Endodermal cell (in vitro differentiated cells): ENCODE results near the gene HMGN5. TPM values are rescaled to one million over a fixed set of nuclear protein-coding genes. Genes with fewer than 3 reads are reported as not detected.

Experiments used
- DNase-seq: peaks from one replicate; pipeline ENCODE4 v3.0.0-alpha.2; 2017
- H3K27ac ChIP-seq: 2 replicates; pipeline ENCODE4 v1.5.1; 2013; ENCODE audit warnings: mild to moderate bottlenecking, low read depth, low read length, moderate library complexity
- H3K27me3 ChIP-seq: 2 replicates; pipeline ENCODE4 v1.6.1; 2013; ENCODE audit warnings: mild to moderate bottlenecking, low read length, moderate library complexity; ENCODE audit not compliant: insufficient read depth, control insufficient read depth, poor library complexity, severe bottlenecking
- H3K36me3 ChIP-seq: 2 replicates; pipeline ENCODE4 v1.7.0; 2013; ENCODE audit warnings: mild to moderate bottlenecking, low read length, moderate library complexity; ENCODE audit not compliant: control insufficient read depth, insufficient read depth
- H3K4me1 ChIP-seq: one replicate; pipeline ENCODE4 v1.7.0; 2013; ENCODE audit warnings: low read length; ENCODE audit not compliant: control insufficient read depth, insufficient read depth
- H3K4me3 ChIP-seq: 2 replicates; pipeline ENCODE4 v1.5.1; 2013; ENCODE audit warnings: mild to moderate bottlenecking, low read length, moderate library complexity
- H3K9ac ChIP-seq: 2 replicates; pipeline ENCODE4 v1.6.1; 2013; ENCODE audit warnings: mild to moderate bottlenecking, low read length, moderate library complexity; ENCODE audit not compliant: poor library complexity, severe bottlenecking; ENCODE audit errors: extremely low read depth
- H3K9me3 ChIP-seq: 2 replicates; pipeline ENCODE4 v1.6.1; 2013; ENCODE audit warnings: mild to moderate bottlenecking, low read length, moderate library complexity; ENCODE audit not compliant: control insufficient read depth
- H3K27ac Mint-ChIP-seq: 2 replicates; pipeline ENCODE4 v1.8.0; 2020; ENCODE audit warnings: mixed read lengths
- H3K27me3 Mint-ChIP-seq: 2 replicates; pipeline ENCODE4 v1.8.0; 2021; ENCODE audit warnings: mild to moderate bottlenecking, mixed read lengths; ENCODE audit not compliant: insufficient read depth
- H3K36me3 Mint-ChIP-seq: 2 replicates; pipeline ENCODE4 v1.8.0; 2020; ENCODE audit warnings: low read depth, mixed read lengths
- H3K4me1 Mint-ChIP-seq: 2 replicates; pipeline ENCODE4 v1.8.0; 2020; ENCODE audit warnings: mixed read lengths
- H3K4me3 Mint-ChIP-seq: 2 replicates; pipeline ENCODE4 v1.8.0; 2020; ENCODE audit warnings: mild to moderate bottlenecking, moderate library complexity, mixed read lengths
- H3K9me3 Mint-ChIP-seq: 2 replicates; pipeline ENCODE4 v1.8.0; 2020; ENCODE audit warnings: mild to moderate bottlenecking, mixed read lengths
- WGBS, 2 experiments: methylation state at CpG; one replicate each; pipeline versions ENCODE4 v1.1.5 to v1.1.7; 2013; ENCODE audit warnings: missing lambda C conversion rate in 2 of 2, mixed read lengths in 1 of 2; ENCODE audit not compliant: insufficient coverage in 1 of 2, insufficient read length in 1 of 2; 5-methylcytosine and 5-hydroxymethylcytosine counted together
- total RNA-seq, 2 donors: library from RNA; stranded (reverse); fragmentation: NEBNext Ultra II Directional in 1 of 2; extraction: Animal tissue kit (Norgen Biotek cat#: 25700) in 1 of 2; gene quantifications; 2 replicates in 1 of 2; 3 replicates in 1 of 2; pipeline ENCODE4 v1.2.1, GENCODE V29; 2021
- TF ChIP-seq, protein P1 (sequence below): fragments of 200-600 bp; sonication (generic); conservative IDR thresholded peaks from 2 replicates; pipeline ENCODE4 v1.5.0; 2021; ENCODE audit warnings: antibody characterized with exemption, mild to moderate bottlenecking

The HMGN5 gene
- total RNA-seq, 2 donors from 2014 or later = 4.1 to 12.9 TPM

DNA sequence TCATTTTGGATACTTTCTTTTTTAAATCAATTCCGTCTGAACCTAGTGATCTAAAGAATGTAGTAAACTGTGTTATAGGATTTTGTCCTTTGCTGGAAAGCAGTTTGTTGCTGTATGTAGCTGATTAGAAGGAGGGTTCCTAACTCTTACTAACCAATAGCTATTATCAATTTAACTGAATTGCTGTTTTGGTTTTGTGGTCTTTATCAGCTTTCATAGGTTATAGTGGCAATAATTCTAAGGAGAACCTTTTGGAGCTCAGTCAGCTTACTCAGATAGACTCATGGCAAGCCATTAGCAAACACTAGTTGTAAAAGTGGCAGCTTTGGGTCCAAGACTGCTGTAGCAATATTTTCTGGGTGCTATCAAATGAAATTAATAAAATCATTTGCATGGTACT lies 29.8 kb upstream of the HMGN5 start:
- WGBS, 2 experiments = 83% methylated on average over 1 of the region's 1 CpG; no CpG with 5 or more reads in 1 of the 2 experiments
- TF ChIP-seq, protein P1, sequence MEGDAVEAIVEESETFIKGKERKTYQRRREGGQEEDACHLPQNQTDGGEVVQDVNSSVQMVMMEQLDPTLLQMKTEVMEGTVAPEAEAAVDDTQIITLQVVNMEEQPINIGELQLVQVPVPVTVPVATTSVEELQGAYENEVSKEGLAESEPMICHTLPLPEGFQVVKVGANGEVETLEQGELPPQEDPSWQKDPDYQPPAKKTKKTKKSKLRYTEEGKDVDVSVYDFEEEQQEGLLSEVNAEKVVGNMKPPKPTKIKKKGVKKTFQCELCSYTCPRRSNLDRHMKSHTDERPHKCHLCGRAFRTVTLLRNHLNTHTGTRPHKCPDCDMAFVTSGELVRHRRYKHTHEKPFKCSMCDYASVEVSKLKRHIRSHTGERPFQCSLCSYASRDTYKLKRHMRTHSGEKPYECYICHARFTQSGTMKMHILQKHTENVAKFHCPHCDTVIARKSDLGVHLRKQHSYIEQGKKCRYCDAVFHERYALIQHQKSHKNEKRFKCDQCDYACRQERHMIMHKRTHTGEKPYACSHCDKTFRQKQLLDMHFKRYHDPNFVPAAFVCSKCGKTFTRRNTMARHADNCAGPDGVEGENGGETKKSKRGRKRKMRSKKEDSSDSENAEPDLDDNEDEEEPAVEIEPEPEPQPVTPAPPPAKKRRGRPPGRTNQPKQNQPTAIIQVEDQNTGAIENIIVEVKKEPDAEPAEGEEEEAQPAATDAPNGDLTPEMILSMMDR = no peak
- Mint-ChIP-seq H3K4me3 (no peak overlapping the region), H3K9me3 (peaks cover 24% of the 10 kb centered on the region), H3K27ac (no peak overlapping the region), H3K36me3 (no peaks in the 10 kb centered on the region), H3K27me3 (no peaks in the 10 kb centered on the region), H3K4me1 (peaks cover 3% of the 10 kb centered on the region)
- no peak for DNase-seq
- Histone ChIP-seq H3K27me3 (no peaks in the 10 kb centered on the region), H3K27ac (no peak overlapping the region), H3K9me3 (no peaks in the 10 kb centered on the region), H3K4me1 (no peaks in the 10 kb centered on the region), H3K9ac (no peak overlapping the region), H3K4me3 (no peak overlapping the region), H3K36me3 (no peaks in the 10 kb centered on the region)

DNA sequence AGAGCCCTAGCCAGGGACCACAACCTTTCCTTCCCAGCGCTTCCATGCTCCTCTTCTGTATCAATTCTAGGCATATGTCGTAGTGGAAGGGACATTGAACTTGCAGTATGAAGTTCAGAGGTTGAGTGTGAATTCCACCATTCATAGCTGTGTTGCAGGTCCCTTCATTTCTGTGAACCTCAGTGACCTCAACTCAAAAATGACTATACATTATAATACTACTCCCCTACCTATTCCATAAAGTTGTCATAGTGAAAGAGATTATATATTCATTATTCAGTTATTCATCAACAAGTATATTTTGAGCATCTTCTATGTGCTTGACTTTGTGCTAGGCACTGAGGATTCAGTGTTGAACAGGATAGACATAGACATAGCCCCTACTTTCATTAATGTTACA lies 28.2 kb upstream of the HMGN5 start:
- TF ChIP-seq, protein P1 = no peak
- H3K27ac Mint-ChIP-seq = no peak overlapping the region
- H3K4me3 Mint-ChIP-seq = no peak overlapping the region
- peaks cover 22% of the 10 kb centered on the region for H3K9me3 Mint-ChIP-seq
- no peaks in the 10 kb centered on the region for H3K27me3 Mint-ChIP-seq
- H3K9ac ChIP-seq = no peak overlapping the region
- no peaks in the 10 kb centered on the region for H3K9me3 ChIP-seq
- H3K36me3 ChIP-seq = no peaks in the 10 kb centered on the region
- peaks cover 3% of the 10 kb centered on the region for H3K4me1 Mint-ChIP-seq
- H3K27ac ChIP-seq = no peak overlapping the region
- H3K27me3 ChIP-seq = no peaks in the 10 kb centered on the region
- 100% methylated on average over 1 of the region's 2 CpGs; no CpG with 5 or more reads in 1 of the 2 experiments for WGBS, 2 experiments
- no peaks in the 10 kb centered on the region for H3K4me1 ChIP-seq
- no peaks in the 10 kb centered on the region for H3K36me3 Mint-ChIP-seq
- H3K4me3 ChIP-seq = no peak overlapping the region
- no peak for DNase-seq

DNA sequence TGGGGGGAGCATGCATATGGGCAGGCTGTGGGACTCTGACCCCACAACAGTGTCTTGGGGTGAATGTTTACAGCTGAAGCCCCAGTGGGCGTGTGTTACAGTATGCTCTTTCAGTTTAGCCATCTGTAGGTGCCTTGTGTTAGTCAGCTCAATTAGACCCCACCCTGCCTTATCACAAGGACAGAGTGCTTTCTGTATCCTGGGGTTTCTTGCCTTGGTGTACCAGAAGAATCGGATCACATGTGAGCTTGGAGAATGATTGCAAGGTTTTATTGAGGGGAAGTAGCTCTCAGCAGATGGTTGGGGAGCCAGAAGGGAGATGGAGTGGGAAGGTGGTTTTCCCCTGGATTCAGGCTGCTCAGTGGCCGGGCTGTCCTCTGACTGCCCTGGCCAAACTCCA lies 27.5 kb upstream of the HMGN5 start:
- Mint-ChIP-seq H3K27ac (no peak overlapping the region), H3K4me3 (no peak overlapping the region), H3K4me1 (peaks cover 3% of the 10 kb centered on the region), H3K36me3 (peaks cover 2% of the 10 kb centered on the region), H3K9me3 (peaks cover 21% of the 10 kb centered on the region), H3K27me3 (no peaks in the 10 kb centered on the region)
- no peaks in the 10 kb centered on the region for H3K4me1 ChIP-seq
- no peak for DNase-seq
- H3K9ac ChIP-seq = no peak overlapping the region
- no peak overlapping the region for H3K4me3 ChIP-seq
- TF ChIP-seq, protein P1 = no peak
- no peak overlapping the region for H3K27ac ChIP-seq
- no peaks in the 10 kb centered on the region for H3K27me3 ChIP-seq
- H3K36me3 ChIP-seq = no peaks in the 10 kb centered on the region
- 94 to 100% methylated on average over 1 to 3 of the region's 3 CpGs for WGBS, 2 experiments
- no peaks in the 10 kb centered on the region for H3K9me3 ChIP-seq
